NB4 (cell line): ENCODE results near the gene DMRT3.

ENCODE experiments used
- DNase-seq: peaks from one replicate; pipeline ENCODE4 v3.0.0; 2010; ENCODE audit warnings: low read depth
- H3K4me3 ChIP-seq: one replicate; pipeline ENCODE4 v1.5.1; 2011; ENCODE audit warnings: mild to moderate bottlenecking, low read depth, low read length, moderate library complexity
- CTCF ChIP-seq: IDR thresholded peaks from one replicate; pipeline ENCODE4 v1.5.1; 2012; ENCODE audit warnings: low read depth, low read length
- MYC ChIP-seq: IDR thresholded peaks from 2 replicates; pipeline ENCODE4 v1.6.1; 2011; ENCODE audit warnings: low read depth, low read length
- POLR2A ChIP-seq: IDR thresholded peaks from 2 replicates; pipeline ENCODE4 v1.6.1; 2011; ENCODE audit warnings: mild to moderate bottlenecking; ENCODE audit not compliant: insufficient read length; ENCODE audit errors: extremely low read depth
- TF ChIP-seq, protein P1 (sequence below): IDR thresholded peaks from 2 replicates; pipeline ENCODE4 v1.6.1; 2011; ENCODE audit warnings: low read depth, low read length

Gene DMRT3

DNA sequence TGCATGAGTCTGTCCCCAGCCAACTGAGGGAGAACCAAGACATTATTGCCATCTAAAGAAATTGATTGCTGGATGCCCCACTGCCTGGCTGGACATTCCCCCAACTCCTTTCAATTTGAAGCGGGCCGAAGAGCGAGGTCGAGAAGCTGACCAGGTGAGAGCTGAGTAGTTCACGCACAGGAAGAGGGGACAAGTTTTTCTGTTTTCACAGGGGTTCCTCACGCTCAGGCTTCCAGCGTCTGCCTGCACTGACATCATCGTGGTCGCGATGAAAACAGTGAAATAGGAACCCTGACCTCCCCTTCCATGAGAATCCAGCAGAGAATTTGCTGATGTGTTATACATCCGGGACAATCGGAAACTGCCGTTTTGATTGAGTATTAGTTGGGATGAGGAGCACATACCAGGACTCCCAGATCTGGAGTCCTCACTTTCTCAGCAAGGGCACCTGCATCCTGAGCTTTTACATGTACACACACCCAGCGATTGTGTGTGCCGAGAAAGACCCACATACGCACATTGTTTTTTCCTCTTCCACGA is 3.1 kb upstream of the DMRT3 start:
- DNase-seq: no peak
- no peak overlapping the region for H3K4me3 ChIP-seq
- no peak for TF ChIP-seq CTCF
- no peak for TF ChIP-seq POLR2A
- TF ChIP-seq, protein P1, sequence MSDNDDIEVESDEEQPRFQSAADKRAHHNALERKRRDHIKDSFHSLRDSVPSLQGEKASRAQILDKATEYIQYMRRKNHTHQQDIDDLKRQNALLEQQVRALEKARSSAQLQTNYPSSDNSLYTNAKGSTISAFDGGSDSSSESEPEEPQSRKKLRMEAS: no peak

DNA sequence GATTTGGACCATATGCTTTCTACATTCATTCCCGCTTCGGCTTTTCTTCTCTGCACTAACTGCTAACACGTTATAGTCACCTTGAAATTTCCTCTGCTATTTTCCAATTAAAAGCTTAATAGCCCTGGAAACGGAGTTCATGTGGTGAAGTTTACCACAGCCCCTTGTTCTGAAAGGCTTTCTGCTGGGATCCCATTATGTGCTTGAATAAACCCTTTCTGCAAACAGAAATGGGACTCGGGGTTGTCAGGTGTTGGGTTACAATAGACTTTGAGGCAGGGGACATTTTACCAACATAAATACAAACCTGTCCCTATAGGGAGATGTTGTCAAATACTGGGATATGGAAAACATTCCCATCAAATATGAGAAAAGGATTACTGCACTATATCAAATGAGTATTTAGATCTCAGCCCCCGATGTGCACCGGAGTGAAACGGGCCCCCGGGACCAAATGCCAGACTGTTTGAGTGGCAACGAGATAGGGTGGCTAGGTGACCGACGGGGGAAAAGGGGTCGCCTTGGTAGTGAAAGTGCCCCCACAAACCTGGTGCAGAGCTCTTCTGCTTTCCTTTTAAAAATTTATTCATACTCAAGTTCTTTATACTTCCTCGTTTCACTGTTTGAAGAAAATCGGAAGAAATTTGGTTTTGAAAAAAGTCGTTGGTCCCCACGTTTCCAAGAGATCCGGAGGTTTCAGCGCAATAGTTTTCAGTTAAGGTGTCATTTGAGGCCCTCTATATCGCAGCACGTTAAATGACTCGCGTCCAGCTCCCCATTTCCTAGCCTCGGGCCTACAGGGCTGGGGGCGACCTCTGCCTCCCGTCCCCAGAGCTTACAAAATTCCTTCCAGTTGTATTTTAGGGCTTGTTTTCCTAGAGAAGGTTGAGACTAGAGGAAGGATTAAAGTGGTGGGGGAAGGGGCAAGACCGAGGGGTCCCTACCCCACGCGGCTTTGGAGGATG is 2.1 kb upstream of the DMRT3 start:
- no peak for DNase-seq
- H3K4me3 ChIP-seq: no peak overlapping the region
- no peak for TF ChIP-seq CTCF
- no peak for TF ChIP-seq MYC
- TF ChIP-seq POLR2A: no peak

DNA sequence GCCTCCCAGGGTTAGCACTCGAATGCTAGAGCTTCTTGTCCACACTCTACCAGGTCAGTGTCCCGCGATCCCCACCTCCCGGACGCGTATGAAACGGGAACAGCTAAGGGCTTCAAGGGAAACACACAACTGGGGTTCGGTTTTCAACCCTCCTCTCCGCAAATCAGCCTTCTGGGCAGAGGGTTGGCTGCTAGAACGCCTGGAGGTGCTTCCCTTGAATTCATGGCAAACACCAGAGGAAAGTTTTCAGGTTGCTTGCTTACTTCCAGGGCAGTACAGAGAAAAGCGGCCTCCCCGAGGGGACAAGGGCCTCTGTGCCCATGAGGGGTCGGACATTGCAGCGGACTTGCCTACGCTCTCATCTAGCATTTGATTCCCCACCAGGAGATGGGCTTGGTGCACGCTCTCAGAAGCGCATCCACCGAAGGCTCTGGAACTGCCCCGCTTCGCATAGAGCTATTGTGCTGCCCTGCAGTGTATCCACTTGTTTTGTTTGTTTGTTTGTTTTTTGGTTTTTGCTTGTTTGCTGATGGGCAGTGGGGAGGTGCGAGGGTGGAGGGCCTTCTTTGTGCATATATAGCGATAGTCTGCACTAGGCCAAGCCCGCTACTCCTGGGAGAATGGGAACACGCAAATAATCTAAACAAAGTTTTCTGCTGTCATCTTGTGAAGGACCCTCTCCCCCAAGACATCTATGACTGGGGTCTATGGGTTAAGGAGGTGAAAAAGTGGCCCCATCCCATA is 1.3 kb upstream of the DMRT3 start:
- TF ChIP-seq POLR2A: no peak
- no peak for TF ChIP-seq CTCF
- TF ChIP-seq, protein P1: no peak
- TF ChIP-seq MYC: no peak
- H3K4me3 ChIP-seq: no peak overlapping the region
- DNase-seq: no peak

GRCh38 chr9:975740-976257 is 656 bp upstream of the DMRT3 start:
- TF ChIP-seq, protein P1: no peak
- TF ChIP-seq CTCF: no peak
- TF ChIP-seq MYC: no peak
- no peak for TF ChIP-seq POLR2A
- H3K4me3 ChIP-seq: no peak overlapping the region

DNA sequence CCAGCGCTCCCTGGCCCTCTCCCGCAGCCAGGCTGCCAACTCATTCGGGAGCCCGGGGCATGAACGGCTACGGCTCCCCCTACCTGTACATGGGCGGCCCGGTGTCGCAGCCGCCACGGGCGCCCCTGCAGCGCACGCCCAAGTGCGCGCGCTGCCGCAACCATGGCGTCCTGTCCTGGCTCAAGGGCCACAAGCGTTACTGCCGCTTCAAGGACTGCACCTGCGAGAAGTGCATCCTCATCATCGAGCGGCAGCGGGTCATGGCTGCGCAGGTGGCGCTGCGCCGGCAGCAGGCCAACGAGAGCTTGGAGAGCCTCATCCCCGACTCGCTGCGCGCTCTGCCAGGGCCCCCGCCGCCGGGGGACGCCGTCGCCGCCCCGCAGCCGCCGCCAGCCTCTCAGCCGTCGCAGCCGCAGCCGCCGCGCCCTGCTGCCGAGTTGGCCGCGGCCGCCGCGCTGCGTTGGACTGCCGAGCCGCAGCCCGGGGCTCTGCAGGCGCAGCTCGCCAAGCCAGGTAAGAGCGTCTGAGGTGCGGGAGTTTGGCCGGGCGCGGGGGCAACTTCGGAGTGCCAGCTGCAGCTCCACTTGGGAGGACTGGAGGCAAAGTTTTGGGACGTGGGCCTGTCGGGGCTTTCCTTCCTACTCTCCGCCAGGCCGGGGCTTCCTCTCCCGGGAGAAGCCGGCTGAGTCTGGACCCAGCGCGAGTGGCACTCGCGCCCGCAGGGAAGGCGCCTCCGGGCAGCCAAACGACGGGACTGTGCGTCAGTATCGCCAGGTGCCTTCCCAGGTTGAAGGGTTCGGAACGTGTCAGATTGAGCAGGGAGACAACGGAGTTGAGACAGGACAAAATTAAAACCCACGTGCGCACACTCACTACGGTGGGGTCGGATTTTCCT is 735 bp downstream of the DMRT3 start:
- DNase-seq: no peak
- no peak overlapping the region for H3K4me3 ChIP-seq
- TF ChIP-seq MYC (no peak), CTCF (no peak), POLR2A (no peak)
- TF ChIP-seq, protein P1: no peak

More at GRCh38 chr9:975740-976257, 656 bp upstream of the DMRT3 start:
- no peak for DNase-seq
